ENCODE measurements around the gene FBXL17. TPM values are rescaled to one million over a fixed set of nuclear protein-coding genes. Genes with fewer than 3 reads are reported as not detected.

The FBXL17 gene
- total RNA-seq, 1 donor from 2014 or later = 11.1 TPM

DNA sequence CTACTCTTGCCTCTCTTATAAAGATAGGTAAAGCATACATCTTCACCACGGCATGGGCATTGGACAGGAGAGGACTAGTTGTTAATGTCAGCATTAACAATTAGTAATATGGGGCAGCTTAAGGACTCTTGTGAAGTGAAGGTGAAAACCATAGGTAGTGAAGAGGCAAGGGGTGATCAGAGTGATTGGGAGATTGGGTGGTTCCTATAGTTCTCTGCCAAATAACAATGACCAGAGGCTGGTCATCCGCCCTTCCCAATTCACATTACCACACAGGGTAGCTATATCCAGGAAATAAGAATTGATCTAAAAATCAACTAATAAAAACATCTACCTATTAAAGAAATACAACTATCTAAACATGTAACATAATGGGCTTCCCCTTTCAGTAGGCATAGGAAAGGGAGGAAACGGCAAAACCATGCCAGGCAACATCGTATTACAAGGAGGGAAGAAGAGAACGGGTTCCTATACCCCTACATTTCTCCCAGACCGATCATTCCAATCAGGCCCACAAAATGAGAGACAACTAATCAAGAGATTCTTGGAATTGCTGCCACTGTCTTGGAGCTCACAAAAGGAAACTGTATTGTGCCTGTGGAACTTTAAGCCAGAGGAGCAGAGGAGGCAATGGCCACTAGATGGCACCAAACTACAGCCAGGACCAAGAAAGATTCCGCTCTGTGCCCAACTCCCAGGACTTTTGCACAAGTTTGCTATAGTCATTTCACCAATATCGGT, 121.6 kb downstream of the FBXL17 start:
- H3K9me3 Mint-ChIP-seq = no peaks in the 10 kb centered on the region
- no peak overlapping the region for H3K27ac Mint-ChIP-seq
- peak; percentile 73 for DNase-seq (ENCODE audit: extremely low spot score, unreplicated experiment)
- H3K36me3 Mint-ChIP-seq = no peaks in the 10 kb centered on the region
- peaks cover 24% of the 10 kb centered on the region for H3K4me1 Mint-ChIP-seq (ENCODE audit: unreplicated experiment)
- H3K27me3 Mint-ChIP-seq = no peaks in the 10 kb centered on the region
- TF ChIP-seq CTCF (conservative IDR thresholded peaks at IDR 0.05) = peak; percentile 94
- no peak overlapping the region for H3K4me3 Mint-ChIP-seq

DNA sequence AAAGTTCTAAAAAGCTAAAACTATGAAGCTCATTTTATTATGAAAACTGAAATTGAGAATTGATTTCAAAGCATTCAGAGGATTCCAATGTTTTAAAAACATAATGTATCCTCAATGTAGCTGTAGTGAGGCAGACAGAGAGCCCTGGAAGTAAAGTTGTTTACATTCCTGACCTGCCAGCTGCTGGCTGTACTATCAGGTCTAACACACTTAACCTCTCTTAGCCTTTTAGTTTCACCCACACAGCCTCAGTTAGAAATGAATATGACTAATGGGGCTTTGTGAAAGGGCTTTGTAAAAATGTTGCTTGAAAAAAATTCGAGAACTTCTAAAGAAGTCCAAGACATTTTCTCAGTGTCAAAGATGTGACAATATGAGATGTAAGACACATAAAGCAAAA, 122.6 kb downstream of the FBXL17 start:
- Mint-ChIP-seq H3K27me3 (no peaks in the 10 kb centered on the region), H3K4me1 (ENCODE audit: unreplicated experiment) (peaks cover 24% of the 10 kb centered on the region), H3K9me3 (no peaks in the 10 kb centered on the region), H3K27ac (no peak overlapping the region), H3K36me3 (no peaks in the 10 kb centered on the region), H3K4me3 (no peak overlapping the region)
- TF ChIP-seq CTCF (conservative IDR thresholded peaks at IDR 0.05) = no peak
- DNase-seq (ENCODE audit: extremely low spot score, unreplicated experiment) = no peak

DNA sequence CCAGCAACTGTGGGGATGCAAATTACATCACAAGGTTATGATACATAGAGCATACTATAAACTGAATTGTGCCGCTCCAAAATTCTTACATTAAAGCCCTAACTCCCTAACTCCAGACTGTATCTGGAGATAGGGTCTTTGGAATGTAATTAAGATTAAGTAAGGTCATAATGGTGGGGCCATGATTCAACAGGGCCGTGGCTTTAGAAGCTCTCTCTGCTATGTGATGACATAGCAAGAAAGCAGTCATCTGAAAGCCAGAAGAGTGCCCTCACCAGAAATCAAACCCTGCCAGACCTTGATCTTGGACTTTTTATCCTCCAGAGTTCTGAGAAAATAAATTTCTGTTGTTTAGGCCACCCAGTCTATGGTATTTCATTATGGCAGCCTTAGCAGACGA, 123.9 kb downstream of the FBXL17 start:
- Mint-ChIP-seq H3K4me1 (ENCODE audit: unreplicated experiment) (peaks cover 24% of the 10 kb centered on the region), H3K27ac (no peak overlapping the region), H3K36me3 (no peaks in the 10 kb centered on the region), H3K9me3 (no peaks in the 10 kb centered on the region), H3K4me3 (no peak overlapping the region), H3K27me3 (no peaks in the 10 kb centered on the region)
- DNase-seq (ENCODE audit: extremely low spot score, unreplicated experiment) = no peak
- TF ChIP-seq CTCF (conservative IDR thresholded peaks at IDR 0.05) = no peak

DNA sequence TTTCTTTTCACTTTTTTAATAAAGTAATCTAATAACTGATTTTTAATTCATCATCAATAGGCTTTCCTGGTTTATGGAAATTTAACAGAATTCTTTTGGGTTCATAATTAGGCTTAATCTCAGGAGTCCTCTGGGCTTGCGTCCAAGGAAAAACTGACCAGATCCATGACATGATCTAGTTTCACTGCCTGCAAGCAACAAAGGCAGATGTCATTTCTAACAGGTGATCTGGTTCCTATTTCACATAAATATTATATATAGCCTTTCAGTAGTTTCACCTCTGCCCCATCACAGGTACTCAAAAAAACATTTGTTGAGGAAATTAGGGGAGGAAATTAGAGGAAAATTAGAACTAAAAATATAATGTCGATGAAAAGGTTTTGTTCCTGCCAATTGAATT, 126.4 kb downstream of the FBXL17 start:
- Mint-ChIP-seq H3K4me3 (no peak overlapping the region), H3K27me3 (no peaks in the 10 kb centered on the region), H3K27ac (no peak overlapping the region), H3K4me1 (ENCODE audit: unreplicated experiment) (peaks cover 20% of the 10 kb centered on the region), H3K9me3 (no peaks in the 10 kb centered on the region), H3K36me3 (no peaks in the 10 kb centered on the region)
- no peak for TF ChIP-seq CTCF (conservative IDR thresholded peaks at IDR 0.05)
- no peak for DNase-seq (ENCODE audit: extremely low spot score, unreplicated experiment)

GRCh38 chr5:108251350-108251749, 130.5 kb downstream of the FBXL17 start:
- H3K9me3 Mint-ChIP-seq = no peaks in the 10 kb centered on the region
- H3K4me1 Mint-ChIP-seq (ENCODE audit: unreplicated experiment) = peaks cover 9% of the 10 kb centered on the region
- no peaks in the 10 kb centered on the region for H3K27me3 Mint-ChIP-seq
- H3K27ac Mint-ChIP-seq = no peak overlapping the region
- TF ChIP-seq CTCF (conservative IDR thresholded peaks at IDR 0.05) = no peak
- H3K4me3 Mint-ChIP-seq = no peak overlapping the region
- H3K36me3 Mint-ChIP-seq = no peaks in the 10 kb centered on the region
- DNase-seq (ENCODE audit: extremely low spot score, unreplicated experiment) = no peak
